MCF 10A (cell line): ENCODE measurements around the gene SOX13. TPM values are rescaled to one million over a fixed set of nuclear protein-coding genes. Genes with fewer than 3 reads are reported as not detected.

Source experiments
- BruUV-seq: library from RNA; stranded (reverse); fragments of 400-500 nt; replicated peaks from 2 replicates; lab custom pipeline; 2021; lab: Mats Ljungman, UMichigan
- CTCF ChIA-PET: fragments of 300-600 bp; sonication (Branson Sonifier 250); formaldehyde crosslinking; extraction: SDS; loops from one replicate; lab custom pipeline; 2021; ENCODE audit warnings: antibody characterized with exemption, inconsistent platforms; lab: Yijun Ruan, JAX
- POLR2A ChIA-PET: fragments of 300-600, 350-650 bp; sonication (Branson Sonifier 250); formaldehyde crosslinking; extraction: SDS; loops from one replicate; lab custom pipeline; 2020; ENCODE audit warnings: antibody characterized with exemption, inconsistent platforms; lab: Yijun Ruan, JAX
- DNase-seq: peaks from one replicate; pipeline ENCODE4 v3.0.0-alpha.2; 2018; ENCODE audit not compliant: unreplicated experiment
- H3K27ac Mint-ChIP-seq: one replicate; pipeline ENCODE4 v1.8.0; 2022; ENCODE audit warnings: mild to moderate bottlenecking, low read depth, mixed read lengths; ENCODE audit not compliant: unreplicated experiment
- H3K27me3 Mint-ChIP-seq: one replicate; pipeline ENCODE4 v1.8.0; 2022; ENCODE audit warnings: mixed read lengths; ENCODE audit not compliant: insufficient read depth, unreplicated experiment
- H3K36me3 Mint-ChIP-seq: one replicate; pipeline ENCODE4 v1.8.0; 2022; ENCODE audit warnings: mild to moderate bottlenecking, moderate library complexity, mixed read lengths; ENCODE audit not compliant: insufficient read depth, unreplicated experiment
- H3K4me1 Mint-ChIP-seq: one replicate; pipeline ENCODE4 v1.8.0; 2022; ENCODE audit warnings: mixed read lengths; ENCODE audit not compliant: insufficient read depth, unreplicated experiment
- H3K4me3 Mint-ChIP-seq: one replicate; pipeline ENCODE4 v1.8.0; 2022; ENCODE audit warnings: mild to moderate bottlenecking, moderate library complexity, mixed read lengths; ENCODE audit not compliant: unreplicated experiment
- H3K9me3 Mint-ChIP-seq: one replicate; pipeline ENCODE4 v1.8.0; 2022; ENCODE audit warnings: mixed read lengths; ENCODE audit not compliant: unreplicated experiment
- CTCF ChIP-seq: fragments of 200-600 bp; IDR thresholded peaks from one replicate; pipeline ENCODE4 v1.8.0; 2022; ENCODE audit warnings: antibody characterized with exemption, mild to moderate bottlenecking; ENCODE audit not compliant: unreplicated experiment
- intact Hi-C: fragments of 100-400 bp; cut with micrococcal nuclease; formaldehyde crosslinking; loops from 2 replicates; pipeline ENCODE4 v1.14.1; 2022
- total RNA-seq: library from RNA; stranded (reverse); gene quantifications from 2 replicates; pipeline ENCODE4 v1.2.3, GENCODE V29; 2022

SOX13 gene
- total RNA-seq, 1 experiment from 2014 or later = 32.8 TPM

- peak overlapping the region; percentile 55 for H3K27ac Mint-ChIP-seq
- ChIA-PET CTCF (interaction anchor here (0.5 to 5.2 kb wide), 8 partner anchors 12 to 307 kb away, joined by 3 to 59 read pairs (median 5); no protein-coding TSS in a partner anchor), POLR2A (interaction anchor here (0.7 to 5.1 kb wide), 14 partner anchors 14 to 441 kb away, joined by 3 to 70 read pairs (median 7); partner anchors contain the start of genes MDM4 and SNRPE)
- no peak for TF ChIP-seq CTCF
- no peaks in the 10 kb centered on the region for H3K36me3 Mint-ChIP-seq
- H3K4me1 Mint-ChIP-seq = peaks cover 33% of the 10 kb centered on the region
- no TSS peak for BruUV-seq
- peak overlapping the region; percentile 75 for H3K4me3 Mint-ChIP-seq
- intact Hi-C loops = no loop called here
- no peaks in the 10 kb centered on the region for H3K9me3 Mint-ChIP-seq
- DNase-seq = no peak
- no peaks in the 10 kb centered on the region for H3K27me3 Mint-ChIP-seq
These were observed 2.2 kb downstream of the SOX13 start for GRCh38 chr1:204075139-204075521.

- Mint-ChIP-seq H3K27ac (no peak overlapping the region), H3K9me3 (no peaks in the 10 kb centered on the region), H3K36me3 (no peaks in the 10 kb centered on the region), H3K4me1 (peaks cover 35% of the 10 kb centered on the region), H3K27me3 (no peaks in the 10 kb centered on the region), H3K4me3 (peak overlapping the region; percentile 75)
- DNase-seq = no peak
- intact Hi-C loops = no loop called here
- CTCF ChIA-PET = interaction anchor here (0.5 to 5.2 kb wide), 7 partner anchors 11 to 220 kb away, joined by 3 to 59 read pairs (median 5); no protein-coding TSS in a partner anchor
- no peak for TF ChIP-seq CTCF
- POLR2A ChIA-PET = interaction anchor here (0.7 to 5.1 kb wide), 8 partner anchors 9 to 214 kb away, joined by 3 to 70 read pairs (median 12); partner anchors contain the start of gene SNRPE
- TSS peak; percentile 16 for BruUV-seq
These were observed 3.3 kb downstream of the SOX13 start for GRCh38 chr1:204075890-204076846.

GRCh38 chr1:204076891-204077290 is 4.0 kb downstream of the SOX13 start:
- TF ChIP-seq CTCF = no peak
- no peak overlapping the region for H3K27ac Mint-ChIP-seq
- H3K36me3 Mint-ChIP-seq = no peaks in the 10 kb centered on the region
- H3K27me3 Mint-ChIP-seq = no peaks in the 10 kb centered on the region
- ChIA-PET CTCF (interaction anchor here (0.6 to 5.2 kb wide), 4 partner anchors 17 to 206 kb away, joined by 3 to 59 read pairs (median 4); no protein-coding TSS in a partner anchor), POLR2A (interaction anchor here (0.7 to 5.1 kb wide), 4 partner anchors 9 to 215 kb away, joined by 3 to 70 read pairs (median 32); partner anchors contain the start of gene SNRPE)
- intact Hi-C loops = no loop called here
- no peak for DNase-seq
- H3K4me1 Mint-ChIP-seq = peaks cover 38% of the 10 kb centered on the region
- H3K4me3 Mint-ChIP-seq = no peak overlapping the region
- no TSS peak for BruUV-seq
- no peaks in the 10 kb centered on the region for H3K9me3 Mint-ChIP-seq
